ENCODE measurements around the gene BARHL1. TPM values are rescaled to one million over a fixed set of nuclear protein-coding genes. Genes with fewer than 3 reads are reported as not detected.

The BARHL1 gene
- polyA plus RNA-seq, 2 of the 4 experiments (the other 2 are of a cell fraction) = not detected

- DNase-seq (ENCODE audit: low read depth in 1 of 2, low spot score in 1 of 2) = peak in 1 of 2 experiments; percentile 12
Measured at GRCh38 chr9:132584601-132585560, 2.5 kb downstream of the BARHL1 start.

GRCh38 chr9:132585954-132586829 lies 3.8 kb downstream of the BARHL1 start:
- FAIRE-seq (no peak), ATAC-seq (no peak), DNase-seq (ENCODE audit: low read depth in 1 of 2, low spot score in 1 of 2) (no peak)
- CTCF ChIA-PET = interaction anchor here (0.6 to 2.3 kb wide), 3 partner anchors 11 to 83 kb away, joined by 3 to 11 read pairs (median 3); no protein-coding TSS in a partner anchor
- H3K4me1 ChIP-seq = peaks cover 21% of the 10 kb centered on the region; the same call in 2 of the 3 replicates
- POLR2A ChIA-PET = no interaction called here
- H3K4me2 ChIP-seq = no peak overlapping the region
- TF ChIP-seq USF2 (IDR thresholded peaks at IDR 0.05) (no peak), TP53 (CRISPR knock-in tag; IDR thresholded peaks at IDR 0.05) (no peak), HOXB5 (CRISPR knock-in tag; IDR thresholded peaks at IDR 0.05) (no peak), FOXS1 (CRISPR knock-in tag; IDR thresholded peaks at IDR 0.05) (no peak), EP300 (IDR thresholded peaks at IDR 0.05) (no peak), MAX (IDR thresholded peaks at IDR 0.05) (no peak), RARB (CRISPR knock-in tag; IDR thresholded peaks at IDR 0.05) (no peak), NPAS2 (CRISPR knock-in tag; IDR thresholded peaks at IDR 0.05; ENCODE audit: borderline replicate concordance) (no peak), SREBF2 (IDR thresholded peaks at IDR 0.05) (no peak), TFCP2L1 (CRISPR knock-in tag; IDR thresholded peaks at IDR 0.05) (no peak), MYC (IDR thresholded peaks at IDR 0.05; ENCODE audit: borderline replicate concordance, low read length) (no peak), PHF8 (IDR thresholded peaks at IDR 0.05; ENCODE audit: borderline replicate concordance, low read depth) (no peak), HEYL (CRISPR knock-in tag; IDR thresholded peaks at IDR 0.05) (no peak), ATOH8 (CRISPR knock-in tag; IDR thresholded peaks at IDR 0.05; ENCODE audit: low read depth) (no peak), NR3C1 (IDR thresholded peaks at IDR 0.05) (no peak), CTCF (IDR thresholded peaks at IDR 0.05) (no peak), KDM1A (IDR thresholded peaks at IDR 0.05; ENCODE audit: low read depth) (no peak), CEBPB (IDR thresholded peaks at IDR 0.05) (no peak)
- no peaks in the 10 kb centered on the region for H3K9me3 ChIP-seq
- H3K4me3 ChIP-seq = no peak overlapping the region
- 87% methylated on average over 42 of the region's 42 CpGs for WGBS (ENCODE audit: missing lambda C conversion rate)
- H3K27ac ChIP-seq = no peak overlapping the region

More at GRCh38 chr9:132584601-132585560, 2.5 kb downstream of the BARHL1 start:
- POLR2A ChIA-PET = no interaction called here
- H3K4me1 ChIP-seq = peaks cover 21% of the 10 kb centered on the region; the same call in 2 of the 3 replicates
- no peak overlapping the region for H3K4me3 ChIP-seq
- H3K4me2 ChIP-seq = no peak overlapping the region; the same call in 2 of the 3 replicates
- no peak overlapping the region for H3K27ac ChIP-seq
- no peak for TF ChIP-seq CBX2 (IDR thresholded peaks at IDR 0.05; ENCODE audit: borderline replicate concordance, low read depth)
- TF ChIP-seq FOSB (CRISPR knock-in tag; IDR thresholded peaks at IDR 0.05) = no peak
- TF ChIP-seq CBX8 (IDR thresholded peaks at IDR 0.05) = no peak
- TF ChIP-seq HOXA7 (CRISPR knock-in tag; IDR thresholded peaks at IDR 0.05) = no peak
- TF ChIP-seq TFCP2L1 (CRISPR knock-in tag; IDR thresholded peaks at IDR 0.05) = no peak
- no peak for TF ChIP-seq ZSCAN20 (CRISPR knock-in tag; IDR thresholded peaks at IDR 0.05)
- TF ChIP-seq NPAS2 (CRISPR knock-in tag; IDR thresholded peaks at IDR 0.05; ENCODE audit: borderline replicate concordance) = no peak
- 64% methylated on average over 29 of the region's 30 CpGs for WGBS (ENCODE audit: missing lambda C conversion rate)
- ATAC-seq (no peak), FAIRE-seq (no peak)
- H3K9me3 ChIP-seq = no peaks in the 10 kb centered on the region
- CTCF ChIA-PET = interaction anchor here (1.0 kb wide), 1 partner anchor 10 kb away, joined by 4 read pairs; no protein-coding TSS in a partner anchor
